Loucy (cell line): ENCODE results near the gene ZFP30.

Experiments used
- CTCF ChIP-seq: fragments of 200-600 bp; sonication (generic); conservative IDR thresholded peaks from 2 replicates; pipeline ENCODE4 v1.5.1; 2014; ENCODE audit warnings: mild to moderate bottlenecking, antibody characterized with exemption, low read length
- EZH2phosphoT487 ChIP-seq: fragments of 200-600 bp; IDR thresholded peaks from 2 replicates; pipeline ENCODE4 v1.6.1; 2018; ENCODE audit warnings: antibody characterized with exemption, mild to moderate bottlenecking, moderate library complexity, borderline replicate concordance

- TF ChIP-seq CTCF (no peak), EZH2phosphoT487 (no peak)
These were observed 36.7 kb upstream of the ZFP30 start for GRCh38 chr19:37691881-37692504.
